GM18951 (cell line): ENCODE measurements around the gene MRPL38.
"Not testable (repeated sequence)": the region's sequence is repeated elsewhere in the genome, so short reads cannot be mapped to it uniquely, and the experiment has no call there.

Source experiments
- POLR2A ChIP-seq: IDR thresholded peaks from 4 replicates; pipeline ENCODE4 v1.6.1; 2011; ENCODE audit warnings: mild to moderate bottlenecking; ENCODE audit not compliant: insufficient read length, insufficient read depth; ENCODE audit errors: extremely low read depth
- in situ Hi-C: fragments of 300-500 bp; cut with MboI; formaldehyde crosslinking; loops from one replicate; pipeline ENCODE4 v1.12.0; 2022; ENCODE audit warnings: low sequenced_read_pairs, mixed read lengths, inconsistent platforms; ENCODE audit not compliant: unreplicated experiment

The MRPL38 gene

DNA sequence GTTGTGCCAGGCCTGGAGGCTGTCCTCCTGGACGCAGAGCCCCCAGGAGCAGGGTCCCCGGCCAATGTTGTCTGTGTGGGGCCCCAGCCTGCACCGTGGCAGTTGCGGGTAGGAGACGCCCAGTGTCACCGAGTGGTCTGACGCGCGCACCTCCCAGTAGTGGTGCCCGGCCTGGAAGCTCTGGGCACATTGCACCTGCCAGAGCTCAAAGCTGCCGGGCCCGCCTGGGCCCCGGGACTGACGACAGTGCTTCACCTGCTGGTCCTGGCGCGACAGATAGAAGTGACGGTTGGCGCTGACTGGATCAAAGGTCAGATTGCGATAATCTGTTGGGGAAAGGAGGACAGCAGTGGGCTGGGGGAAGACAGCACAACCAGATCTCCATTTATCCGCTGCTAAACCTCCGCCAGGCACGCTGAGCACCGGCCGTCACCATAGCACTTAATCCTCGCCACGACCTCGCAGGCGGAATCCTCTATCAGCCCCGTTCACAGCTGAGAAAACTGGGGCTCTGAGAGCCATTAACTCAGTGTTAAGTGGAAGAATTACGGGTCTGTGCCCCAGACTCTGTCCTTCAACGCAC lies 13.6 kb downstream of the MRPL38 start:
- in situ Hi-C loops: no loop called here
- no peak for TF ChIP-seq POLR2A

DNA sequence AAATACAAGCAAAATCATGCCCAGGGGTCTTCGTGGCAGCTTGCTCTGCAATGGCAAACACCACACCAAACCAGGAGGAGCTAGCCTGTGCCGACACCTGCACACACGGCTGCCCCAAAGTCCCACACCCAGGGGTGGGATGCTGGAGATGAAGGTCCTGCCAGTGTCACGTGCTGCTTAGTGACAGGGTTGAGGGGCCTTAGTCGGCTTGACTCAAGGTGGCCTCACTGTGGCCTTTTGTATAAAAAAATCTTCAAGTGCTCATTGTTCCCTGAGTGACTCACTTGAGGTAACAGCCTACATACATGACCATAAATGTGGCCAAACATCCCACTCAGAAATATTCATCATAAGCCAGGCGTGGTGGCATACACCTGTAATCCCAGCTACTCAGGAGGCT lies 15.2 kb downstream of the MRPL38 start:
- TF ChIP-seq POLR2A: no peak
- in situ Hi-C loops: no loop called here

DNA sequence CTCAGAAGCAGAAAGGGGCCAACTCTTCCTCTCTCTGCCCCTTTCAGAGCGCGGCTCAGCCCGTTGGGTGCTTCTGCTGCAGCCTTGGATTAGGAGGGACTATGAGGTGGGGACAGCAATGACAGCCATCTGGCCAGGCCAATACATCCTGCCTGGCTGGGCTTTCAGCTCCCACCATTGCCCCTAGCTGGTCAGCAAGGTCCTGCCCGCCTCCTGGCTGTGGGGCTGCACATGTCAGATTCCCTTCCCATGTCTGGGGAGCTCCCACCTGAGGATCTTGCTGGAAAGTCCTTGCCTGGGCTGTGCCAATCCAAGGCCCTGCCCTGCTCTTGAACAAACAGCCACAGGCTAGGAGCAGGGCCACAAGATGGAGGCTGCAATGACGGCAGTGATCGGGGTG lies 16.2 kb downstream of the MRPL38 start:
- in situ Hi-C loops: no loop called here
- TF ChIP-seq POLR2A: no peak

DNA sequence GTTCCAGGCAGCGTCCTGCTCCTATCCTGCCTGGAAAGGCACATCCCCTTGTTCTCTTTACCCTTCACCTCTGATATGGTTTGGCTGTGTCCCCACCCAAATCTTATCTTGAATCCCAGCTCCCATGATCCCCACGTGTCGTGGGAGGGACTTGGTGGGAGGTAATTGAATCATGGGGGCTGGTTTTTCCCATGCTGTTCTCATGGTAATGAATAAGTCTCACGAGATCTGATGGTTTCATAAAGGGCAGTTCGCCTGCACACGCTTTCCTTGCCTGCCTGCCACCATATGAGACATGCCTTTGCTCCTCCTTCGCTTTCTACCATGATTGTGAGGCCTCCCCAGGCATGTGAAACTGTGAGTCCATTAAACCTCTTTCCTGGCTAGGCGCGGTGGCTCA lies 18.8 kb downstream of the MRPL38 start:
- in situ Hi-C loops: not testable (repeated sequence)

DNA sequence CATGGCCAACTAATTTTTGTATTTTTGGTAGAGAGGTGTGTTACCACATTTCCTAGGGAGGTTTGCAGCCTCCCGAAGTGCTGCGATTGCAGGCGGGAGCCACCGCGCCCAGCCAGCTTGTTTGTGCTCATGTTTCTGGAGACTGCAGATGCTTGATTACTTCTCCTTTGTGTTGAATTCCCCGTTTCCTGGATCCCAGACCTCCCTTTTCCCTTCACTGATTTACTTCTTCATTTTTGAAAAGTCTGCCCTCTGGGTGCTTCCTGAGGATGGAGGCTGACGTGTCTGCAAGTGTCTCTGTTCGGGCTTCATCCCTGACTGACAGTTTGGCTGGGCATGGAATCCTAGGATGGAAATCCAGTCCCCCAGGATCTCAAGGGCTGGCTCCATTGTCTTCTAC lies 19.3 kb downstream of the MRPL38 start:
- TF ChIP-seq POLR2A: no peak
- in situ Hi-C loops: no loop called here

DNA sequence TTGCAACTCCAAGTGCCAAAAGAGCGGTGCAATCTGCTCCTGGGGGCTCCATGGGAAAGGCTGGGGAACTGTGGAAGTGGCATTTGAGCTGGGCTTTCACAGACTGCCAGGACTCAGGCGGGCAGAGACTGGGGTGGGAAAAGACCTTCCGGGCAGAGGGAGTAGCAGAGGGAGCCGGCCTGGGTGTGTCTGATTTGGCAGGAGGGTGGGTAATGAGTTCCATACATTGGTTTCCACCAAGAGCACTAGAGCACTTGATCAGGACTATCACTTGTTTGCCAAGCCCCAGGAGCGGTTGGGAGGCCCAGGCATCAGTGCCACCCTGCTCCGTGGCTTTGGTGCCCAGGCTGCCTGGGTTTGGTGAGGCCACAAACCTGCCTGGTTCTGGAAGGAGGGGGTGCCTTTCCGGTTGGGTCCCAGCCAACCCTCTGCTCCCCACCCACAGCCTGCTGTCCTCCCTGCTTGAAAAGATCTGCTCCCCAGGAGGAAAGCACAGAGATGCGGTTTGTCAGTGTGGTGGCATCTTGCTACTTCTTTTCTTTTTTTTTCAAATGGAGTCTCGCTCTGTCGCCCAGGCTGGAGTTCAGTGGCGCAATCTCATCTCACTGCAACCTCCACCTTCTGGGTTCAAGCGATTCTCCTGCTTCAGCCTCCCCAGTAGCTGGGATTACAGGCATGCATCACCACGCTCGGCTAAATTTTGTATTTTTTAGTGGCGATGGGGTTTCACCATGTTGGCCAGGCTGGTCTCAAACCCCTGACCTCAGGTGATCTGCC lies 22.8 kb downstream of the MRPL38 start:
- no peak for TF ChIP-seq POLR2A
- in situ Hi-C loops: no loop called here

DNA sequence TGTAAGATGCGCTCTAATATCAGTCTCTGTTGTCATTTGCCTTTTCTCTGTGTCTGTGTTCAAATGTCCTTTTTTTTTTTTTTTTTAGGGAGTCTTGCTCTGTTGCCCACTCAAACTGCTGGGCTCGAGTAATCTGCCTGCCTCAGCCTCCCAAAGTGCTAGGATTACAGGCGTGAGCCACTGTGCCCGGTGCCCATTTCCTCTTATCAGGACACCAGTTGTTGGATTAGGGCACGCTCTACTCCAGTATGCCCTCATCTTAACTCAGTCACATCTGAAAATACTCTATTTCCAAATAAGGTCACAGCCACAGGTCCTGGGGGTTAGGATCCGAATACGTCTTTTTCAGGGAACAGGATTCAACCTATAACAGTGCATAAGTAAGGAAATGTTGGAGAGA lies 24.4 kb downstream of the MRPL38 start:
- TF ChIP-seq POLR2A: no peak
- in situ Hi-C loops: no loop called here

DNA sequence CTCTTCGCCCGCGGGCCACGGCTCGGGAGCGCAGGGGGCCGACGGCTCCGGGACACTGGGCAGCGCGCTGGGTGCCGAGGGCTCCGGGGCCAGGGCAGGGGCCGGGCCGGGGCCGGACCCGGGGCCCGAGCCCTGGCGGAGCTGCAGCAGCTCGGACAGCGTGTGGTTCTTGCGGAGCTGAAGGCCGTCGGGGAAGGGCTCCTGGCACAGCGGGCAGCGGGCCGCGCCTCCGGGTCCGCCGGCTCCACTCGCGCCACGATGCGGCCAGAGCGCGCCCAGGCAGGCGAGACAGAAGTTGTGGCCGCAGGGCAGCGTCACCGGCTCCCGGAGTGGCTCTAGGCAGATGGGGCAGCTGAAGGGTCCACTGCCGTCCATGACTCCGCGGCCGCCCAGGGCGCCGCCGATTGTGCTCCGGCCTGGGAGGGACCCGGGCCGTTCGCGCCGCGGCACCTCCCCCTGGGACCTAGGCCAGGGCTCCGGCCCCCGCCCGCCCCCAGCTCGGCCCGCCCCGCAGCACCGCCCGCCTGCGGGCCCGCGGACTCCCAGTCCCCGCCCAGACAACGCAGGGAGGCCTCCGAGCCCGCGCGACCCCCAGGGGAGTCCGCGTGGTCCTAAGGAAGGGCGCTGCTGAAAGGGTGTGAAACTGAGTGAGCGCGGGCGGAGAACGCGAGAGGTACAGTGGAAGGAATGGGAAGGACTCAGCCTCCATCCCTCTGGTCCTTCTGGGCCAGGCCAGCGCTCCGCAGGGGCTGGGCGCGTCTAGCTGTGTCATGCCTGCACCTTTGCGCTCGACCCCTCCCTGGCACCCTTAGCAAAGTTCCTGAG lies 26.3 kb downstream of the MRPL38 start, which contains the start of gene TRIM47:
Gene TRIM47, minus strand, starts transcription at position 408 of the 825 bp plus-strand sequence. Its CDS starts 33 bp downstream, at position 375.
- TF ChIP-seq POLR2A: no peak
- in situ Hi-C loops: no loop called here

DNA sequence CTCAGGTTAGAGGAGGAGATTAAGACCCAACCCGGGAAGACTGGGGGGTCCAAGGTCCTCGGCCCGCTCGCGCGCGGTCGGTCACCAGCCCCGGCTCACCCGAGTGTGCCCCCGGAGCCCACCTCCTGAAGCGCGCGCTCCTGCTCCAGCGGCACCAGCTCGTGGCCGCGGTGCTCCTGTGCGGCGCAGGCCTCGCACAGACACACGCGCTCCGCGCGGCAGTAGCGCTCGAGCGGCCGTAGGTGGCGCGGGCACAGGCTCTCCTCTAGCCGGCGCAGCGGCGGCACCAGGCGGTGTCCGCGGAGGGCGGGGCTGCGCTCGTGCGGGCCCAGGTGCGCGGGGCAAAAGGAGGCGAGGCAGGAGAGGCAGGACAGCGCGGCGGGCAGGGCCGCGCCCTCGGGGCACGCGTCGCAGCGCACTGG lies 26.9 kb downstream of the MRPL38 start:
- no peak for TF ChIP-seq POLR2A
- in situ Hi-C loops: no loop called here

DNA sequence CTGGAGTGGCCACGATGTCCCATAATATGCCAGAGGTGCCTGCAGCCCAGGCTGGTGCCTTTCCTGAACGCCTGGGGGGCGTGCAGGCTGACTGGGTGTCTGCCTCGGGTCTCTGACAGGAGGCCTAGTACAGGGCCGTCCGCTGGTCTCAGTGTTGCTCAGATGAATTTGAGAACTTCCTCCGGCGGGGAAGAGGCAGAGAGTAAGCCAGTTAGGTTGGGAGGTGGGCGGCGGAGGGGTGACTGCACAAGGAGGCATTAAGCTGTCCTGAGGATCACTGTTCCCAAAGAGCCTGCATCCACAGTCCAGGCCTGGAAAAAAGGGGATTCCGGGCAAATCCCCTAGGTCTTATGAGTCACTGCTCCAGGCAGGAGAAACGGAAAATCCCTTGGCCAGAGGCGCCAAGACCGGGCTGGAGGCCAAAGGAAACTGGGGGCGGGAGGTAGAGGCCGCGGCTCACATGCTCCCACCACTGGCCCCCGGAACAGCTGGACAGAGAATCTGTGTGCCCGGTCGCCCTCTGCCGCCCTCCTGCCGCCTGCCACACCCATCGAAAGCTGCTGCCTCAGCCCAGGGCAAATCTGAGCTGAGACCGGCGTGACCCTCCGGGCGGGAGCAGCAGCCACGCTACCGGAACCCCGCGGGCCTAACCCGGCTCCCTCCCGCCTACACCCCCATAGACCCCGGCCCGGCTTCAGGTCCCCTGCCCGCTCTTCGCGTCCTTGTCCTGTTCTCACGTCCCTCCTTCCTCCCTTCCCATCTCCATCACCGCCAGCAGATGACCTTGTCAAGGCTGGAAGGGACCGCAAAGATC lies 27.5 kb downstream of the MRPL38 start:
- TF ChIP-seq POLR2A: no peak
- in situ Hi-C loops: no loop called here

DNA sequence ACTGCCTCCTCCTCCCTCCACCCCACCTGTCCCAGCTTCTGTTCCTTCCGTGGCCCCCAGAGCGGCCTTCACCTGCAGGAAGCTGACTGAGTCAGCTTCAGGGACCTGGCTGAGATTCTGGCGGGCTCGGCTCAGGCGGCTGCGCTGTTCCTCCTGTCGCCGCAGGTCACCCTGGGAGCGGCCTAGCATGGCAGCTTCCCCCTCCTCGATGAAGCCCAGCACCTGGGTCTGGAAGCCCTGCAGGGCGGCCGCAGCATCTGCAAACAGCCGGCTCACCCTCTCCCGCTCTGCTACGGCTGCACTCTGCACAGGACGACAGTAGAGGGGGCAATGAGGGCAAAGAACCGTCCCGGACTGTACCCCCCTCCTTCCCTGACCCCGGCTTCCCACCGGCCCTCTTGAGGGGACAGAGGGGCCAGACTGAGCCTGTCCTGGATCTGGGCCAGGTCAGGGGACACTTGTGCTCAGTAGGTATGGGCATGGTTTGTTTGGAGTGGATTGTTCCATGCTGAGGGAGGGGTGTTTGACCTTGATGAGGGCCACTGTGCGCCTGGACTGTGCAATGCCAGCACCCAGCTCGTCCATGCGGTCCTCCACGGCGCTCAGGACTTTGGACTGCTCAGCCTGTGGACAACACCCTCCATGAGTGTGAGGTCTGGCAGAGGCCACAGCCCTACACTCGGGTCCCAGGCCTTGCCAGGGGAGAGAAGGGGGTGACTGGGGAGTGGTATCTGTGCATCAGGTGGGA lies 28.3 kb downstream of the MRPL38 start:
- TF ChIP-seq POLR2A: peak; percentile 35
- in situ Hi-C loops: no loop called here

DNA sequence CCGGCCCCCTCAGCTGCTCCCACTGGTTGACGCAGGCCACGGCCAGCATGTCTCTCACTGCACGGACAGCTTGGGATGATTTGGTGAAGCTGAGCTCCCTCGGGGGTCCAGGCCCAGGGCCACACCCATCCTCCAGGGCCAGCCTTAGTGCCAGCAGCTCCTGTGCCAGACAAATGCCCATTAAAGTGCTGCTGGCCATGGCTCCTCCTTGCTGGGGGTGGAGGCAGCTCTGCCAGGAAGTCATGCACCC lies 28.8 kb downstream of the MRPL38 start:
- in situ Hi-C loops: no loop called here

DNA sequence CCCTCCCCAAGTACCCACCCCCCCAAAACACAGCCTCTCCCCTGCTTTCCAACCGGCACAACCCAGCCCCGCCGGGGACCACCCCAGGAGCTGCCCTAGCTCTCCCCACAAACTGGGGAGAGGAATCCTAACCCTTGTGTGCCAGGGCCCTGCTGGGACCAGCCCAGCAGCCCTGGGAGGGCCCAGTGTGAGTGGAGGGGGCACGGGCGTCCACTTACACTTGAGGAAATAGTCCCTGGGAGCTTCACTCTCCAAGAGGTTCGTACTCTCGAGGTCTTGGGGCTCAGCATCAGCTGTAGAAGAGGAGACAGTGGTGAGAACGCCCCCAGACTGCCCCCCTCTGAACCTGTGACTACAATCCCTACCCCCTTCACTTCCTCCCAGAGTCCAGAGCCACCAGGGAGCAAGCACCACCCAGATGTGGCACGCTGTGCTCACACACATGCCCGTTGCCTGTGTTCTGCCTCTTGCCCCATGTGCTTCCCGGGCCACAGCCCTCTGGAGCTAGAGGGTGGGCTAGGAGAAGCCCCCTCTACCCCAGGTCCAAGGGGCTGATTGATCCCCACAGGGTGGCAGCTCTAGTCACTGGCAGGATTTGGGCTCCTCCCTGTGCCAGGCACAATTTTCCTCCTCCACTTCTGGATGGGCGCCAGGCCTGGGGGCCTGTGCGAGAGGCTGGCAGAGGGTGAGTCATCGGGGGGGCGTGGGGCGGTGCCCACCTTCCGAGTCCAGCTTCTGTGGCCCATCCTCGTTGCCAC lies 29.3 kb downstream of the MRPL38 start:
- no peak for TF ChIP-seq POLR2A
- in situ Hi-C loops: no loop called here

More for the DNA sequence above, 28.8 kb downstream of the MRPL38 start:
- no peak for TF ChIP-seq POLR2A
